ENCODE results near the gene TANC1. TPM values are rescaled to one million over a fixed set of nuclear protein-coding genes. Genes with fewer than 3 reads are reported as not detected.

TANC1 gene
- total RNA-seq, 2 donors from 2014 or later, result 51.8 to 58.9 TPM

GRCh38 chr2:159071190-159071915 lies 102.9 kb downstream of the TANC1 start:
- Histone ChIP-seq H3K4me3 (no peak overlapping the region), H3K4me1 (peaks cover 0 to 45% of the 10 kb centered on the region in 2 donors), H3K27me3 (no peaks in the 10 kb centered on the region), H3K9me3 (no peaks in the 10 kb centered on the region), H3K36me3 (peaks cover 8% of the 10 kb centered on the region), H3K27ac (no peak overlapping the region)
- DNase-seq (ENCODE audit: low spot score), result no peak
- no peak for TF ChIP-seq CTCF (IDR thresholded peaks at IDR 0.05)

DNA sequence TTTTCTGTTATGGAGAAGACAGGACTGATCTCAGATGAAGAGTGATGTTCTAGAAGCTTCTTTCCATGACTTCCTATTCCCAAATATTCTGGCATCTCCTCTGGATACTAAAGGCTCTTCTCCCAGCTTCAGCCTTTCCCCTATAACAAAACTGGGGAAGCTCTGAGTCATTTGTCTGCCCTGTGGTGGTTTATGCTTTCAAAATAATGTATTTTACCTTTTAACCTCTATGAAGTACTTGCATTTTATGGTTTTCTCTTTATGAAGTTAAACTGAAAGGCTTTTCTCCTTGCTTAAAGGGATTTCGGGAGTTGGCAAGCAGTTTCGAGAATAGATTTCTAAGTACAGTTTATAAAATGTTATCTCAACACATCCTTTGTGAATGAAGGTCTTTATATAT lies 104.4 kb downstream of the TANC1 start:
- Histone ChIP-seq H3K27me3 (no peaks in the 10 kb centered on the region), H3K4me1 (peaks cover 0 to 57% of the 10 kb centered on the region in 2 donors), H3K36me3 (no peaks in the 10 kb centered on the region), H3K27ac (peak overlapping the region in 1 of 2 donors; percentile 30), H3K9me3 (no peaks in the 10 kb centered on the region), H3K4me3 (no peak overlapping the region)
- no peak for DNase-seq (ENCODE audit: low spot score)
- TF ChIP-seq CTCF (IDR thresholded peaks at IDR 0.05), result no peak

DNA sequence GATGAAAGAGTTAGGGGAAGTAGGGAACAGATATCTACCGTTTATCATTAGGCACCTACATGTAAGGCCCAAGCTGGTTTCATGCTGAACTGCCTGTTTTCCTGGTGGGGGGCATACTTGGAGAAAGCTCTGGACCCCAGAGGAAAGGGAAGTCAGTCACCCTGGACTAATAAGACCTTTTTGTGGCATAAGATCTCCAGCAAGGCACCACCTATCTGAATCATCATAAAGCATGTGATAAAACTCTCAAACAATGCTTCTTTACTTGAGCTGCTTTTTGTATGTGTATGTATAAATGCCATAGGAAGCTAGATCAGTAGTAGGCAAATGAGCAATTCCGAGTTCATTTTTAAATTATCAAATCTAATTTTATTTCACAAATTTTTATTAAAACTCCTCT lies 104.8 kb downstream of the TANC1 start:
- H3K27ac ChIP-seq, result peak overlapping the region in 1 of 2 donors; percentile 30
- H3K4me3 ChIP-seq, result no peak overlapping the region
- H3K4me1 ChIP-seq, result peaks cover 0 to 58% of the 10 kb centered on the region in 2 donors
- H3K36me3 ChIP-seq, result no peaks in the 10 kb centered on the region
- TF ChIP-seq CTCF (IDR thresholded peaks at IDR 0.05), result no peak
- no peaks in the 10 kb centered on the region for H3K27me3 ChIP-seq
- DNase-seq (ENCODE audit: low spot score), result no peak
- H3K9me3 ChIP-seq, result no peaks in the 10 kb centered on the region

DNA sequence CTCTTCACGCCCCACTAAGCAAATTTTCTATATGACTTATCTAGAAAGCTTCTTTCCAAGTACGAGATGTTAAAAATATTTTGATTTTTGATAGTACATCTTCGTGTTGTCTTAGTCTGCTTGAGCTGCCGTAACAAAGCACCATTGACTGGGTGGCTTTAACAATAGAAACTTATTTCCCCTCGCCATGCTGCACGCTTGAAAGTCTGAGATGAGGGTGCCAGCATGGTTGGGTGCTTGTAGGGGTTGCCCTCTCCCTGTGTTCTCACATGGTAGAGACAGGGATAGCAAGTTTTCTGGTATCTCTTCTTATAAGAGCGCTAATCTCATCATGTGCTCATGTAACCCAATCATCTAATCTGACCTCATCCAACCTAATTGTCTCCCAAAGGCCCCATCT lies 106.2 kb downstream of the TANC1 start:
- Histone ChIP-seq H3K4me3 (no peak overlapping the region), H3K27me3 (no peaks in the 10 kb centered on the region), H3K27ac (no peak overlapping the region), H3K36me3 (no peaks in the 10 kb centered on the region), H3K9me3 (no peaks in the 10 kb centered on the region), H3K4me1 (peaks cover 0 to 52% of the 10 kb centered on the region in 2 donors)
- no peak for TF ChIP-seq CTCF (IDR thresholded peaks at IDR 0.05)
- no peak for DNase-seq (ENCODE audit: low spot score)

DNA sequence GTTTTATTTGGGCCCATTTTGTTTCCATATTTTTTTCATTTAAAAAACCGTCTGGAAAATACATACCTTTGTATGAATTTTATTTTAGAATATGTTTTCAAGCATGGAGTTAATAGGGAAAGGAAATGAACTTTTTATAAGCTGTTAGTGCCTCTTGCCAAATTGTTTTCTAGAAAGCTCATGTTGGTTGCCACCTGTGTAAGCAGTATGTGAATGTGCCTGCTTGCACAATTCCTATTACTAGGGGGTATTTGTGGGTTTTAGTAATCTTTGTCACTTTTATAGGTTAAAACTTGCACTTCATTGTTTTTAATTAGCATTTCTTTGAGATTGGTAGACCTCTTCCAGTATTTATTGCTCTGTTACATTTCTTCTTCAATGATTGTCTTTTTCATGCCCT lies 107.3 kb downstream of the TANC1 start:
- H3K4me3 ChIP-seq, result no peak overlapping the region
- H3K9me3 ChIP-seq, result no peaks in the 10 kb centered on the region
- no peaks in the 10 kb centered on the region for H3K36me3 ChIP-seq
- TF ChIP-seq CTCF (IDR thresholded peaks at IDR 0.05), result no peak
- H3K4me1 ChIP-seq, result peaks cover 0 to 57% of the 10 kb centered on the region in 2 donors
- H3K27ac ChIP-seq, result no peak overlapping the region
- no peaks in the 10 kb centered on the region for H3K27me3 ChIP-seq
- no peak for DNase-seq (ENCODE audit: low spot score)

GRCh38 chr2:159076241-159076640 lies 107.8 kb downstream of the TANC1 start:
- Histone ChIP-seq H3K4me3 (no peak overlapping the region), H3K36me3 (no peaks in the 10 kb centered on the region), H3K4me1 (peaks cover 0 to 63% of the 10 kb centered on the region in 2 donors), H3K9me3 (no peaks in the 10 kb centered on the region), H3K27me3 (no peaks in the 10 kb centered on the region), H3K27ac (no peak overlapping the region)
- no peak for DNase-seq (ENCODE audit: low spot score)
- no peak for TF ChIP-seq CTCF (IDR thresholded peaks at IDR 0.05)

Measured in right atrium auricular region (tissue), 2 donors.